Measurements from ENCODE around the gene SORCS1. TPM values are rescaled to one million over a fixed set of nuclear protein-coding genes. Genes with fewer than 3 reads are reported as not detected.

Gene SORCS1
- not detected in 5 replicates for total RNA-seq (2022; extraction: Qiagen RNA extraction; ENCODE audit: low read depth)

GRCh38 chr10:107163881-107164861, at the start of gene SORCS1:
SORCS1 (minus strand) TSS chr10:107164706.

